Lower leg skin (tissue), 4 donors: ENCODE measurements around the gene EIF2D. TPM values are rescaled to one million over a fixed set of nuclear protein-coding genes. Genes with fewer than 3 reads are reported as not detected.
"Not testable (repeated sequence)": the region's sequence is repeated elsewhere in the genome, so short reads cannot be mapped to it uniquely, and the experiment has no call there.

ENCODE experiments used
- DNase-seq, 2 donors: peaks; one replicate each; pipeline ENCODE4 v3.0.0-alpha.2; 2019; ENCODE audit warnings: low spot score in 2 of 2
- H3K4me3 ChIP-seq: fragments of 200-600 bp; sonication (generic); 2 replicates; pipeline ENCODE4 v1.5.1; 2017; ENCODE audit warnings: mild to moderate bottlenecking, low read depth; ENCODE audit not compliant: poor library complexity, severe bottlenecking
- CTCF ChIP-seq, 3 donors: fragments of 450-650 bp; IDR thresholded peaks; one replicate each; pipeline ENCODE4 v1.5.1; 2016; ENCODE audit warnings: antibody characterized with exemption in 3 of 3, mild to moderate bottlenecking in 3 of 3, moderate library complexity in 2 of 3
- POLR2A ChIP-seq, 2 donors: fragments of 450-650 bp; IDR thresholded peaks; one replicate each; pipeline ENCODE4 v1.6.1; 2016 to 2017; ENCODE audit warnings: antibody characterized with exemption in 2 of 2, mild to moderate bottlenecking in 1 of 2, moderate library complexity in 1 of 2
- WGBS, 2 donors: methylation state at CpG; one replicate each; pipeline ENCODE4 v1.1.5; 2018; 5-methylcytosine and 5-hydroxymethylcytosine counted together
- intact Hi-C: fragments of 100-400 bp; cut with DNase I; formaldehyde crosslinking; loops from one replicate; pipeline ENCODE4 v1.15.0; 2023; ENCODE audit warnings: low total_unique reads
- total RNA-seq, 4 donors: library from RNA; depleted of rRNA; stranded (reverse); fragments of >200 nt; gene quantifications; one replicate each; pipeline ENCODE4 v1.1.0, GENCODE V29; 2016

Gene EIF2D
- total RNA-seq, 4 donors from 2014 or later, result 39.7 to 57.3 (median 53.1) TPM

GRCh38 chr1:206643118-206643698, 30.9 kb upstream of the EIF2D start:
- DNase-seq, result no peak
- intact Hi-C loops, result no loop called here
- TF ChIP-seq CTCF (IDR thresholded peaks at IDR 0.05) (no peak), POLR2A (IDR thresholded peaks at IDR 0.05) (no peak)
- 91% methylated on average over 3 of the region's 3 CpGs for WGBS, 2 donors
- no peak overlapping the region for H3K4me3 ChIP-seq

DNA sequence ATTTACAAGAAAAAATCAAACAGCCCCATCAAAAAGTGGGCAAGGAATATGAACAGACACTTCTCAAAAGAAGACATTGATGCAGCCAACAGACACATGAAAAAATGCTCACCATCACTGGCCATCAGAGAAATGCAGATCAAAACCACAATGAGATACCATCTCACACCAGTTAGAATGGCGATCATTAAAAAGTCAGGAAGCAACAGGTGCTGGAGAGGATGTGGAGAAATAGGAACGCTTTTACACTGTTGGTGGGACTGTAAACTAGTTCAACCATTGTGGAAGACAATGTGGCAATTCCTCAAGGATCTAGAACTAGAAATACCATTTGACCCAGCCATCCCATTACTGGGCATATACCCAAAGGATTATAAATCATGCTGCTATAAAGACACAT, 29.8 kb upstream of the EIF2D start:
- 100% methylated on average over 2 of the region's 2 CpGs for WGBS, 2 donors
- intact Hi-C loops, DNase-seq, H3K4me3 ChIP-seq: not testable (repeated sequence)

DNA sequence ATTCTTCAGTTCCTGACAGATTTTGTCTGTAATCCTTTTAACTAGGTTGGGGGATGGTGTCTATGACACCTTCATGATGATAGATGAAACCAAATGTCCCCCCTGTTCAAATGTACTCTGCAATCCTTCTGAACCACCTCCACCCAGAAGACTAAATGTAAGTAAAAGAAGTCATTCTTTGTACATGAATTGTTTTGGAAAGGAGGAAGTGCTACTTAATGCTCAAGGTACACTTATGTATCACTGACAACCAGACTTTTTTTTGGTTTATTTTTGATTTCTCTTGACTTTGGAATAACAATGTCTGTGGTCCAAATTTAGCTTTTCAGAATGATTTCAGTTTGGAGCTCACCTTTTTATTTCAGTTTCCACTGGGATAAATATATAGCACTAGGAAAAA, 25.3 kb upstream of the EIF2D start:
- intact Hi-C loops, result no loop called here
- TF ChIP-seq CTCF (IDR thresholded peaks at IDR 0.05) (no peak), POLR2A (IDR thresholded peaks at IDR 0.05) (no peak)
- DNase-seq, result no peak
- H3K4me3 ChIP-seq, result no peak overlapping the region

DNA sequence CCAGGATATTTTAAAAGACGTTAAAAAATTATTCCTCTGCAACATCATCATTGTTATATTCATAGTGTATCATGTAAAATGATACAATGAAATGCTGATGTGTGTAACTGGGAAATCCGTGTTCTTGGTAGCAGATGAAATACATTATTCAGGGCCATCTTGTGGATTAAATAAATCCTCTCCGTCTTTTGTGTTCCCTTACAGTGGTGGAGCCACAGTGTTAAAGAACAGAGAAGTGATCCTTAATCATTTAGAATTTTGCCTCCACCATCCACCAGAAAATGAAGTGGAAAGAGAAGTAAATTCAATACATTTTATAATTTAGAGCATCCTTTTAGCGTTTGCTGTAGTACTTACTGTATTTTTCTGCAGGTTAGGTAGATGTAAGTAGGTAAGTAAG, 24.4 kb upstream of the EIF2D start:
- no peak for TF ChIP-seq POLR2A (IDR thresholded peaks at IDR 0.05)
- TF ChIP-seq CTCF (IDR thresholded peaks at IDR 0.05), result no peak
- no peak for DNase-seq
- WGBS, 2 donors, result 44 to 58% methylated on average over 4 of the region's 4 CpGs
- intact Hi-C loops, result no loop called here
- H3K4me3 ChIP-seq, result no peak overlapping the region

DNA sequence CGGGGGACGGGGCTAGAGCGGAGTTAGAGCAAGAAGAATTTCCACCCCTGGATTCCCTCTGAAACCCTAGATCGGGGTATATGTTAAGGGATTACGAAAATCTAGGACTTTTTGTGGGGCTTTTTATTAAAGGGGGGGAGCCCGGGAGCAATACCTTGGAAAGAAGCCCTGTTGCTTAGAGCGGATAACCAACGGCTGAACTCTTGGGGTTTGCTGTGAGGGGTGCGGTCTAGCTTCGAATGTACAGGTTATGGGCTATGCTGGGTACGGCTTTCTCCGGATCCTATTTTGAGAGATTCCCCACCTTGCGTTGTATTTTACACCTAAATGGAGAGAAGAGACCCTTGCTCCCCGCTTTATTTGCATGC, 23.7 kb upstream of the EIF2D start:
- DNase-seq, result no peak
- intact Hi-C loops, result no loop called here
- H3K4me3 ChIP-seq, result peak overlapping the region; percentile 77
- 7 to 9% methylated on average over 14 of the region's 14 CpGs for WGBS, 2 donors
- TF ChIP-seq POLR2A (IDR thresholded peaks at IDR 0.05) (no peak), CTCF (IDR thresholded peaks at IDR 0.05) (no peak)

- H3K4me3 ChIP-seq, result peak within 1 kb of the TSS; percentile 77
- intact Hi-C loops, result no loop called here
- TF ChIP-seq CTCF (IDR thresholded peaks at IDR 0.05) (no peak), POLR2A (IDR thresholded peaks at IDR 0.05) (peak in 1 of 2 donors; percentile 7)
- peak; percentile 90 to 99 for DNase-seq
- WGBS, 2 donors, result 0 to 1% methylated on average over 39 to 74 of the region's 84 CpGs
These were observed 23.1 kb upstream of the EIF2D start, which contains the start of gene DYRK3 for GRCh38 chr1:206635080-206635977. DYRK3 (plus strand) TSS chr1:206635536; CDS start chr1:206635704, 168 bp downstream.
